DMS 273 treated with DMSO at 0.1 percent for 48 hours (cell line): ENCODE measurements around the gene FGD2.
"Not testable (repeated sequence)": the region's sequence is repeated elsewhere in the genome, so short reads cannot be mapped to it uniquely, and the experiment has no call there.

Experiments
- DNase-seq: peaks from one replicate; lab custom pipeline; 2025; lab: John Stamatoyannopoulos, UW

Gene FGD2

GRCh38 chr6:37058984-37059343 is 53.5 kb downstream of the FGD2 start:
- DNase-seq: not testable (repeated sequence)

GRCh38 chr6:37059344-37060194 is 54.1 kb downstream of the FGD2 start:
- DNase-seq: peak; percentile 80

GRCh38 chr6:37060195-37060559 is 54.7 kb downstream of the FGD2 start:
- DNase-seq: no peak

GRCh38 chr6:37061157-37061804 is 55.8 kb downstream of the FGD2 start:
- DNase-seq: no peak

GRCh38 chr6:37062424-37062823 is 57.0 kb downstream of the FGD2 start:
- no peak for DNase-seq

GRCh38 chr6:37068356-37069270 is 63.2 kb downstream of the FGD2 start:
- no peak for DNase-seq

GRCh38 chr6:37069639-37070038 is 64.2 kb downstream of the FGD2 start:
- no peak for DNase-seq

GRCh38 chr6:37072526-37072925 is 67.1 kb downstream of the FGD2 start:
- DNase-seq: no peak

- no peak for DNase-seq
Observed at GRCh38 chr6:37074053-37074827, 68.8 kb downstream of the FGD2 start.

GRCh38 chr6:37077191-37077904 is 71.9 kb downstream of the FGD2 start:
- no peak for DNase-seq

GRCh38 chr6:37077905-37078296 is 72.4 kb downstream of the FGD2 start:
- DNase-seq: peak; percentile 86
